Thyroid gland (tissue), 4 donors: ENCODE measurements around the gene C6orf118. TPM values are rescaled to one million over a fixed set of nuclear protein-coding genes. Genes with fewer than 3 reads are reported as not detected.

ENCODE experiments used
- DNase-seq, 2 donors: peaks; one replicate each; pipeline ENCODE4 v3.0.0-alpha.2; 2019
- H3K27ac ChIP-seq, 3 donors: fragments of 200-600 bp; sonication (generic); 1 replicate in 2 of 3; 2 replicates in 1 of 3; pipeline ENCODE4 v1.5.1; 2016 to 2019; ENCODE audit warnings: mild to moderate bottlenecking in 1 of 3, moderate library complexity in 1 of 3
- H3K27me3 ChIP-seq: fragments of 200-600 bp; sonication (generic); one replicate; pipeline ENCODE4 v1.5.1; 2019
- H3K36me3 ChIP-seq, 2 donors: fragments of 200-600 bp; sonication (generic); one replicate each; pipeline ENCODE4 v1.5.1; 2016 to 2019
- H3K4me1 ChIP-seq, 2 donors: fragments of 200-600 bp; sonication (generic); one replicate each; pipeline ENCODE4 v1.5.1; 2017 to 2019
- H3K4me3 ChIP-seq, 3 donors: fragments of 200-600 bp; sonication (generic); replicated peaks in 1 of 3; 1 replicate in 2 of 3; 2 replicates in 1 of 3; pipeline ENCODE4 v1.5.1; 2016; ENCODE audit warnings: mild to moderate bottlenecking in 1 of 3
- H3K9me3 ChIP-seq: fragments of 200-600 bp; sonication (generic); one replicate; pipeline ENCODE4 v1.5.1; 2017
- CTCF ChIP-seq, 6 experiments: fragments of 200-600 bp in 3 of 6; fragments of 450-650 bp in 3 of 6; sonication (generic) in 3 of 6; IDR thresholded peaks; one replicate each; pipeline ENCODE4 v1.5.1; 2016 to 2019; ENCODE audit warnings: antibody characterized with exemption in 6 of 6, mild to moderate bottlenecking in 2 of 6, inconsistent platforms in 1 of 6, moderate library complexity in 1 of 6
- POLR2A ChIP-seq, 2 donors: fragments of 450-650 bp; IDR thresholded peaks; one replicate each; pipeline ENCODE4 v1.6.1; 2017; ENCODE audit warnings: antibody characterized with exemption in 2 of 2, mild to moderate bottlenecking in 2 of 2, moderate library complexity in 1 of 2
- WGBS, 2 donors: methylation state at CpG; one replicate each; pipeline ENCODE4 v1.1.5; 2017; 5-methylcytosine and 5-hydroxymethylcytosine counted together
- intact Hi-C: fragments of 100-400 bp; cut with DNase I; formaldehyde crosslinking; loops from one replicate; pipeline ENCODE4 v1.15.1; 2023
- total RNA-seq, 4 donors: library from RNA; depleted of rRNA; stranded (reverse); fragments of >200 nt; gene quantifications; one replicate each; pipeline ENCODE4 v1.2.3, GENCODE V29; 2016

Gene C6orf118
- total RNA-seq, 4 donors from 2014 or later, result 0.59 TPM; not detected in 3

GRCh38 chr6:165321150-165321549, 11.7 kb upstream of the C6orf118 start:
- intact Hi-C loops, result no loop called here
- 87 to 91% methylated on average over 3 of the region's 3 CpGs for WGBS, 2 donors
- no peaks in the 10 kb centered on the region for H3K9me3 ChIP-seq
- DNase-seq, result no peak
- H3K27me3 ChIP-seq, result no peaks in the 10 kb centered on the region
- no peak overlapping the region for H3K27ac ChIP-seq
- no peaks in the 10 kb centered on the region for H3K36me3 ChIP-seq
- TF ChIP-seq POLR2A (IDR thresholded peaks at IDR 0.05), result no peak
- no peak for TF ChIP-seq CTCF (IDR thresholded peaks at IDR 0.05)
- H3K4me1 ChIP-seq, result no peaks in the 10 kb centered on the region
- H3K4me3 ChIP-seq, result no peak overlapping the region

DNA sequence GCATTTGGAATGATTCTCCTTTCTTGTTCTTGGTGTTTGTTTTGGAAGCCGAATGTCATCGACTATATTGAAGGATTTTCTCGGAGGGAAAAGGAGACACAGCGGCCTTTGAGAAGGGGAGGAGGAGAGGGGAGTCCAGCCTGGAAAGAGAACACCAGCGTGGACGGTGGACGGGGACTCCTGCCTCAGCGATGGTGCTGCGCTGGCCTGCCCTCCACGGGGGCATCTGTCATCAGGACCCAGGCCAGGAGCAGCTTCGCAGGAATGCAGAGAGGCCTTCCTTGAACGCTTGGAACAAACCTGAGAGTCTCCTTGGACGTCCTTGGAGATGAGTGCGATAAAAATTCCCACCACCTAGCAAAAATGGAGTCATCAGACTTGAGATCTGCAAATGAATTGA, 8.3 kb upstream of the C6orf118 start:
- intact Hi-C loops, result no loop called here
- Histone ChIP-seq H3K27me3 (no peaks in the 10 kb centered on the region), H3K9me3 (no peaks in the 10 kb centered on the region), H3K36me3 (no peaks in the 10 kb centered on the region), H3K27ac (no peak overlapping the region), H3K4me1 (no peaks in the 10 kb centered on the region), H3K4me3 (no peak overlapping the region)
- TF ChIP-seq POLR2A (IDR thresholded peaks at IDR 0.05) (no peak), CTCF (IDR thresholded peaks at IDR 0.05) (no peak)
- no peak for DNase-seq
- 84 to 86% methylated on average over 12 to 14 of the region's 14 CpGs for WGBS, 2 donors

- intact Hi-C loops, result no loop called here
- WGBS, 2 donors, result 89 to 91% methylated on average over 3 of the region's 3 CpGs
- Histone ChIP-seq H3K4me1 (no peaks in the 10 kb centered on the region), H3K36me3 (no peaks in the 10 kb centered on the region), H3K27ac (no peak overlapping the region), H3K9me3 (no peaks in the 10 kb centered on the region), H3K27me3 (no peaks in the 10 kb centered on the region), H3K4me3 (no peak overlapping the region)
- DNase-seq, result no peak
- TF ChIP-seq POLR2A (IDR thresholded peaks at IDR 0.05), result no peak
- TF ChIP-seq CTCF (IDR thresholded peaks at IDR 0.05), result no peak
Observed at GRCh38 chr6:165306955-165307354, 2.5 kb downstream of the C6orf118 start.

DNA sequence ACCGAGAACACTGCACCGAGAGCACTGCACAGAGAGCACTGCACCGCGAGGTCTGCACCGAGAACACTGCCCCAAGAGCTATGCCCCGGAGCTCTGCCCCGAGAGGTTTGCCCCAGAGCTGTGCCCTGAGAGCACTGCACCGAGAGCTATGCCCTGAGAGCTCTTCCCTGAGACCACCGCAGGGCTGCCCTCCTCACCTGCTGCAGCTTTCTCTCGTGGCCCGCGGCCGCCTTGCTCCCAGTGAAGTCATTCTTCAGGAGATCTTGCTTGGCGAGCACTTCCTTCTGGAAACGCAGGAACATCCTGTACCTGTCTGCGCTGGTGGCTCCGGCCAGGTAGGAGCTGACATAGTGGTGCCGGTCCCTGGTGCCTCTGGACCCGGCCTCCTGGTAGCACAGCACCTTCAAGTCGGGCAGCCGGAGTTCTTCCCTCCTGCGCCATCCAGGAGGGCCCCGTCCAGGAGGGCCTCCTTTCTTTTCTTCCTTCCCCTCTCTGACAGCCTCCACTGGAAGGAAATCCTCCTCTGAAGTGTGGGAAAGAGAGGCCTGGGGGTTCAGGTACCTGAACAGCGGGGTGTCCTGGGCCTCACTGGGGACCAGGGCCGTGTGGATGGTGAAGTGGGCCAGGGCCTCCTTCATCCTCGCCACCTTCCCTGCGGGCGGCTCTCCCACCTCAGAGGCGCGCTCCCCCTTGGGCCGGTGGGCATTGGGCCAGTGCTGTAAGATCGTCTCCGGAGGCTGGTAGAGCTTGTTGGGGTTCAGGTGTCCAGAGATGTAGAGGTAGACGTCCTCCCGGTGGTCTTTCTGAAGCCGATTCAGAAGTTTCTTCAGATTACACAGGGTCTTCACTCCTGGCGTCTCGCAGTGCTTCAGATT, 7.8 kb downstream of the C6orf118 start:
- Histone ChIP-seq H3K4me3 (no peak overlapping the region), H3K36me3 (no peaks in the 10 kb centered on the region), H3K27me3 (no peaks in the 10 kb centered on the region), H3K4me1 (no peaks in the 10 kb centered on the region), H3K27ac (no peak overlapping the region), H3K9me3 (no peaks in the 10 kb centered on the region)
- 96% methylated on average over 31 to 34 of the region's 38 CpGs for WGBS, 2 donors
- no peak for DNase-seq
- intact Hi-C loops, result no loop called here
- TF ChIP-seq CTCF (IDR thresholded peaks at IDR 0.05), result no peak
- TF ChIP-seq POLR2A (IDR thresholded peaks at IDR 0.05), result no peak

DNA sequence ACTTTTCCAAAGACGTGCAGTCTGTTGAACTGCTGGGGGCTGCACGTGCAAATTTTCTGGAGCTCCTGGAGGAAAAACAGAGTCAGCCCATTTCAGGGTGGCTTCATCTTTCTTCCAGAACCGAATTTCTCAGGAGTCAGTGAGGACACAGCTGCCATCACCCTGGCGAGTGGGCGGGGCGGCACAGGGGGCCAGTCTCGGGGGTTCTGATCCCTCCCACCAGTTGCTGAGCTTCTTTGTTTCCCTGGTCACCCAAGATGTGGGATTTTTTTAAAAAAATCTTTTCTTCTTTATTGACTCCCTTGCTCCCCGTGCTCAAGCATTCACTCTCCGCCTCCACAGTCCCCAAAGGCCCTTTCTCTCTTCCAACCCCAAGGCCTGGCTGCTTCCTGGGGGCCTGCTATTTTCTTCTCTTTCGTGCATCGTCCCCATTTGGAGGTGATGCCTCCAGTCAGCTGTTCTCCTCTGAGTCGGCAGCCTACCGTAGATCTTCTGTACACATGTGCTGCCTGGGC, 8.9 kb downstream of the C6orf118 start:
- intact Hi-C loops, result no loop called here
- 85 to 89% methylated on average over 13 of the region's 13 CpGs for WGBS, 2 donors
- H3K27me3 ChIP-seq, result no peaks in the 10 kb centered on the region
- H3K27ac ChIP-seq, result no peak overlapping the region
- no peaks in the 10 kb centered on the region for H3K4me1 ChIP-seq
- H3K36me3 ChIP-seq, result no peaks in the 10 kb centered on the region
- no peak overlapping the region for H3K4me3 ChIP-seq
- H3K9me3 ChIP-seq, result no peaks in the 10 kb centered on the region
- TF ChIP-seq CTCF (IDR thresholded peaks at IDR 0.05), result no peak
- no peak for TF ChIP-seq POLR2A (IDR thresholded peaks at IDR 0.05)
- no peak for DNase-seq
